GM19463 (cell line): Measurements from ENCODE around the gene RAB18.
"Not testable (repeated sequence)": the region's sequence is repeated elsewhere in the genome, so short reads cannot be mapped to it uniquely, and the experiment has no call there.

ENCODE experiments used
- ATAC-seq: cut with Tn5 transposase; IDR thresholded peaks from one replicate; pipeline ENCODE4 v1.9.1; 2021; ENCODE audit warnings: mild to moderate bottlenecking, moderate library complexity; ENCODE audit not compliant: unreplicated experiment

The RAB18 gene

DNA sequence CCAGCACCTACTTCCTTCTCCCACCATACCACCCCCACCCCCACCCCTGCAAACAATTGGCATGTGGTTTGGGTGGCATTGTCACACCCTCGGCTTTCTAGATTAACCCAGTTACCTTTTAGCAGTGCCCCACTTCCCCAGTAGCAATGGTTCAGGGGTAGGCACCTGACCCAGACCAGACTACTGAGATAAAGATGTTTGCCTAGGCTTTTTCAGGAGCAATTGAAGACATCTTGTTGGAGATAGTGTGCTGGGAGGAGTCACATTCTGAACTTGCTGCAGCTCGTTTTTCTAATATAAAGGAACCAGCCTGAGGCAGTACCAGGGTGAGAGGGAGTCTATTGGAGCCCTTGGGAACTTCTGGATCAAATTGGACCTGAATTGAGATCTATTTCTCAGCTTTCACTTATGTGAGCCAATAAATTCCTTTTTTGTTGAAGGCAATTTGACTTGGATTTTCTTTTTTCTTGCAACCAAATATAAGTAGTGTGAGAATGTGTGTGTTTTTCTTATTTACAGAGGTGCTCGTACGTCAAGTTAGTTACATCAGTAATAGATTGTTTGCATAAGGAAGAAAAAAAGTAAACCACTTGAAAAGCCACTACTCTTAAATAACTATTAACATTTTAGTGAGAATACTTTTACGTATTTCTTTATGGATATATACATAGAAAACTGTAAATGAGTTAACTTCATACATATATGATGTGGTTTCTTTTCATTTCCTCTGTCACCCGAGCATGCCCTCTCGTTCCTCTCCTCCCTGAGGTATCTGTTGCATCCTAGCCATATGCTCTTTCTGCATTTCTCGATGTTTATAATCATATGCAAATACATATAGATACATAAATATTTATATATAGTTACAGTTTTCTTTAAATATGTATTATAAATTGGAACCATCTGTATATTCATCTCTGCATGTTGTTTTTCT, 38.0 kb downstream of the RAB18 start:
- ATAC-seq = no peak

DNA sequence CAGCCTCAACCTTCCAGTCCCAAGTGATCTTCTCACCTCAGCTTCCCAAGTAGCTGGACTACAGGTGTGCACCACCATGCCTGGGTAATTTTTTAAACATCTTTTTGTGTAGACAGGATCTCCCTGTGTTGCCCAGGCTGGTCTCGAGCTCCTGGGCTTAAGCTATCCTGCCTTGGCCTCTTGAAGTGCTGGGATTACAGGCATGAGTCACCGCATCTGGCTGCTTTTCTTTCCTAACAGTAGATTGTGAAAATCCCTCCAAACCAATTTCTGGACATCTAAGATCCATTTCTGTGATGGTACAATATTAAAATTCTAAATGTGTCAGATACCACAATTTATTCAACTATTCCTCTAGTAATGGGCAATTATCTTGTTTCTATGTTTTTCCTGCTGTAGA, 38.7 kb downstream of the RAB18 start:
- ATAC-seq = no peak

DNA sequence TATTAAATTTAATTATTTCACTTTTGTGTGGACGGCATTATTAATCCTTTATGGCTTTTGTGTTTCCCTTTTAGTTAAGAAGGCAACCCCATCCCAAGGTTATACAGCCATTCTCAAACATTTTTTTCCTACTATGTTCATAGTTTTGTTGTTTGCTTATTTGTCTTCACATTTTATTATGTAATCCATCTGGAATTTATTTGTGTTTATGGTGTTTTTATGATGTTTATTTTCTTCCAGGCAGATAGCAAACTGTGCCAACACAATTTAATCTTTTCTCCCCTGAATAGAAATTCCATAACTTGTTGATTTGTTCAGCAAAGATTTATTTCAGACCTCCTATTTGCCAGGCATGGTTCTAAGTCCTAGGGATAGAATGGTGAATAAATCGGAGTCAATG, 42.9 kb downstream of the RAB18 start:
- ATAC-seq = no peak

DNA sequence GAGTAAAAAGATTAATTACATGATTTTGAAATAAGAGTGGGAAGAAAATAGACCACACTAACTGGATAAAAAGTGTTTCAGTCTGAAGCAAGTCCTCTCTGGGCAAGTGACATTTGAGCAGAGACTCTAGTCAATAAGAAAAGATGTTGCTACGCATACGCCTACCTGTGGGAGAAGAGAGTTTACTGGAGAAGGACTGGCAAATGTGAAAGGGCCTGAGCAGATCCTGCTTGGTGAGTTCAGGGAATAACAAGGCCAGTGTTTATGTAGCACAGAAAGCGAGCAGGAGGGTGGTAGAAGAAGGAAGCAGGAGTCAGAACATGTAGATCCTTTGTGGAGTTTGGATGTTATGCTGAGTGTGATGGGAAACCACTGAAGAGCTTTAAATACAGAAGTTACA, 43.4 kb downstream of the RAB18 start:
- no peak for ATAC-seq

DNA sequence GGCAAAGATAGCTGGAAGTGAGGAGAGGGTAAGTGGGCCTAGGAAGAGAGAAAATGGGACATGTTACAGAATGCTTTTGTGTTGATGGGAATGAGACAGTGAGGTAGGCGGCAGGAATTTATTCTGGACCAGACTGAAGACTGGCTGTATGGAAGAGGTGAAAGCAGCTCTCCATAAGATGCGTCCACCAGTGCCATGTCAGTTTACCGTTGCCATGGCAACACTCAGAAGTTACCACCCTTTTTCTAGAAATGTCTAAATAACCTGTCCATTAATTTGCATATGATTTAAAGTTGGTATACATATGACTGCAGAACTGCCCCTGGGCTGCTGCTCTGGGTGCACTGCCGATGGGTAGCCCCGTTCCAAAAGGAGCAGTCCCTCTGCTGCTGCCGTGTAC, 46.7 kb downstream of the RAB18 start:
- no peak for ATAC-seq

DNA sequence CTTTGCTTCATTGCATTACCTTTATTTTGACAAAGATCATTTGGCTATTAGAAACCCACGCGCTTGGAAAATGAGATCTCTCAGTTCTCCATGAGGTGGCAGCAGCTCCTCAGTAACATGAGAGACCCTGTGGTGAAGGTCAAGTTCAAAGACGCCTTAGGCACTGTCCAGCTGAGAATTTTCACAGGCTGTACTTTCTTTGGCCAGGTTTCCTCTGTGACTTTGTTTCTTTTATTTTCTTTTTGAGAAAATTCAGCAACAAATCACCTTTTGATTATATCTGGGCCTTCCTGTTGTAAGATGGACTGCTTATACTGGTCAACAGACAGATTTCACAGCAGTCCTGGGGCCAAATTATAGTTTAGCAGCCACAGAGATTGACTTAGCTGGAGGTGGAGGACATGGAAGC, 54.5 kb downstream of the RAB18 start:
- peak; percentile 84 for ATAC-seq

DNA sequence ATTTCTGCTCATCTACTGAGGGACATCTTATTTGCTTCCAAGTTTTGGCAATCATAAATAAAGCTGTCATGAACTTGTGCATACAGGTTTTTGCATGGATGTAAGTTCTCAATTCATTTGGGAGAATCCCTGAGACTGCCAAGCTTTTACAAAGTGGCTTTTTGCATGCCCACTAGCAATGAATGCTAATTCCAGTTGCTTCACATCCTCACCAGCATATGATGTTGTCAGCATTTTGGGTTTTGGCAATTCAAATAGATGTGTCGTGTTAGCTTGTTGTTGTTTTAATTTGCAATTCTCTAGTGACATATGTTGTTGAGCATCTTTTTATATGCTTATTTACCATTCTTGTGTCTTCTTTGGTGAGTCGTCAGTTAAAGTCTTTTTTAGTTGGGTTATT, 57.2 kb downstream of the RAB18 start:
- ATAC-seq = no peak

DNA sequence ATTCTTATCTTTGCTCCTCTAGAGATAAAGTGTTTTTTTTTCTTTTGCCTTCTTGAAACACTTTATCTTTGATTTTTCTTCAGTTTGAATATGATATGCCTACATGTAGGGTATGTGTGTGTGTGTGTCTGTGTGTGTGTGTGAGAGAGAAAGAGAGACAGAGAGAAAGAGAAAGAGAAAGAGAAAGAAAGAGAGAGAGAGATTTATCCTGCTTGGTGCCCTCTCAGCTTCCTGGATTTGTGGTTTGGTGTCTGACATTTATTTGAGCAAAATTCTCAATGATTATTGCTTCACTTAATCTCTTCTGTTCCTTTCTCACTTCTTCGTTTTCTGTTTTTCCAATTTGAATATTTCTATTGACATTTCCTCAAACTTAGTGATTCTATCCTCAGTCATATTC, 60.3 kb downstream of the RAB18 start:
- no peak for ATAC-seq

DNA sequence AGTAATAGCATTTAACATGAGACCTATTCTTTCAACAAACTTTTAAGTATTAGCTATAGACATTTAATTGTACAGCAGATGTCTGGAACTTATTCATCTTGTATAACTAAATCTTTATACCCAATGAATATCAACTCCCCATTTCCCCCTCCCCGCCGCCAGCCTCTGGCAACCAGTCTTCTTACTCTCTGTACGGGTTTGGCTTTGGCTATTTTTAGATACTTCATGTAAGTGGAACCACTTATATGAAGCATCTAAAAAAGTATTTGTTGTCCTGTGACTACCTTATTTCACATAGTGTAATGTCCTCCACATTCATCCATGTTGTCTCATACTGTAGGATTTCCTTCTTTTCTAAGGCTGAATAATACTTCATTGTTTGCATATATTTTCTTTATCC, 60.8 kb downstream of the RAB18 start:
- no peak for ATAC-seq

DNA sequence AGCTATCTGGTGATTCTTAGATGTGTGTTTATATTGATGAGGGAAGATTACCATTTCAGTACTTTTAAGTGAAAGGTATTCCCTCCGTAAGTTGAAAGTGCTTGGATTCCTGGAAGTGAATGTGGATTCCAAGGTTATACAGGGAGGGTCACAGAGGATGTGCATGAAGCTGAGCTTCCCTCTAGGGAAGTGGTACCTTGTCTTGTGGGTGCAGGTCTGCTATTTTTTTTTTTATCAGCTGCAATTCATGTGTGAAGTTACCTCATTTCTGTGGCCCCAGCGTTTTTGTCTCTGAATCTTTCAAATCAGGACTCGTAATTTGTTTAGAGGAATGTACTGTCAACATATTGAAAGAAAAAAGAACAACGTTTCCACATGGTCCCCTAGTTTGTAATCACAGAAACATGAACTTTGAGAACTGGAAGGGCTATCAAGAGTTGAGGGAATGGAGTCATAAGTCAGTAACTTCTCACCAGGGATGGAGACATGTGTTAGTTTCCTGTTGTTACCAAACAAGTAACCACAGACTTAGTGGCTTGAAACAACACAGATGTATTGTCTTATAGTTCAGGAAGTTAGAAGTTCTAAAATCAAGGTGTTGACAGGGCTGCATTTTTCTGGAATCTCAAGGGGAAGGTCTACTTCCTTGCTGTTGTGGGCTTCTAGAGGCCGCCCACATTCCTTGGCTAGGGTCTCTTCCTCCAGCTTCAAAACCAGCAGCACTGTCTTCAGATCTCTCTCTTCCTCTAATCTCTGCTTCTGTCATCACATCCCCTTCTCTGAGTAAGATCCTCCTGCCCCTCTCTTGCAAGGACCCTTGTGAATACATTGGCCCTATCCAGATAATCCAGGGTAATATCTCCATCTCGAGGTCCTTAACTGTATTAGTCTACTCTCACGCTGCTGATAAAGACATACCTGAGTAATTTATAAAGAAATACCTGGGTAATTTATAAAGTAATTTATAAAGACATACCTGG, 64.4 kb downstream of the RAB18 start:
- no peak for ATAC-seq

DNA sequence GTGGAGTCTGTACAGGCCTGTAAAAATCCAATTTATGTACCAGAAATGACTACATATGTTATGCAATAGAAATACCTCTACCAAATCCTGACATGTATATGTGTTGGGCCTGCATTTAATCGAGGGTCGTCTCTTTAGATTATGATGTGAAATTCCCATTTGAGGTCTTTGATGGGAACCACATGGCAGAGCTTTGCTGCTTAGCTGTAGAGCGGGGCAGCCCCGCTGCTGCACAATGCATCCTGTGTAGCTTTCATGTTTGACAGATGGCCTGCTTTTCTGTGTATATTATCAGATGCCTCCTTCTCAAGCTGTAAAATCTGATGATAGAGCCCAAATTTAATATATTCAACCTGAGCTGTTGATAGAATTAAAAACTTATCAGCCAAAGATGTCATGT, 65.8 kb downstream of the RAB18 start:
- ATAC-seq = no peak

DNA sequence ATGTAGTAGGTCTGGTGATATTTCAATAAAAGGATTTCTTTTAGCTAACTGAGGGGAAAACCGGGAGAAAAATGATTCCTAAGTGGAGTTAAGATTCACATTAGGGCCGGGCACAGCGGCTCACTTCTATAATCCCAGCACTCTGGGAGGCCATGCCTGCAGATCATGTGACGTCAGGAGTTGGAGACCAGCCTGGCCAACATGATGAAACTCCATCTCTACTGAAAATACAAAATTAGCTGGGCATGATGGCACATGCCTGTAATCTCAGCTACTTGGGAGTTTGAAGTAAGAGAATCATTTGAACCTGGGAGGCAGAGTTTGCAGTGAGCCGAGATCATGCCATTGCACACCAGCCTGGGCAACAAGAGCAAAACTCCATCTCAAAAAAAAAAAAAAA, 72.9 kb downstream of the RAB18 start:
- not testable (repeated sequence) for ATAC-seq

DNA sequence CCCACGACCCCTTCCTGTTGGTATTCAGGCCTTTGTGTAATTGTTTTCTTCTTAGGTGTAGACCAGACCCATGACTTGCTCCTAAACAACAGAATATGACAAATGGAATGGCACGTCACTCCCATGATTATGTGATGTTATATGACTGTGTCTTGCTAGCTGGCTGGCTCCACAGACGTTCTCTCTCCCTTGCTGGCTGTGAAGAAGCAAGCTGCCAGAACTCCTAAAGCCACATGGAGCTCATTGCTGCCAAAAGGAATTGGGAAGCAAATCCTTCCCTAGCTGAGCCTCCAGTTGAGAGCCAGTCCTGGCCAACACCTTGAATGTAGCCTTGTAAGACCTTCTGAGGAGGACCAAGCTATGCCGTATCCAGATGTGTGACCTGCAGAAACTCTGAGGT, 74.2 kb downstream of the RAB18 start:
- ATAC-seq = no peak

DNA sequence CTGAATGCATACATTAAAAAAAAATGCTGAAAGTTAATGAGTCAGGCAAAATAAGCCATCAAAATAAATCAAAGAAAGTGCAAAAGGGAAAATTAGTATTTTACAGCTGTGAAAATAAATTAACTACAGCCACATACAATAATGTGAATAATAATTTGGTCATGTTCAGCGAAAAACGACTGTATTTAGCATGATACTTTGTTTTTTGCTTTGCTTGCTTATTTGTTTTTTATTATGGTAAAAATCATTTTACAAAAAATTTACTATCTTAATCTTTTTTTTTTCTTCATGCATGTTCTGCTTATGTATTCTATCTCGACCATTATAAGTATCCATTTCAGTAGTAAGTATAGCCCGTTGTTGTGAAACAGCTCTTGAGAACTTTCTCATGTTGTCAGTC, 77.1 kb downstream of the RAB18 start:
- ATAC-seq = no peak

DNA sequence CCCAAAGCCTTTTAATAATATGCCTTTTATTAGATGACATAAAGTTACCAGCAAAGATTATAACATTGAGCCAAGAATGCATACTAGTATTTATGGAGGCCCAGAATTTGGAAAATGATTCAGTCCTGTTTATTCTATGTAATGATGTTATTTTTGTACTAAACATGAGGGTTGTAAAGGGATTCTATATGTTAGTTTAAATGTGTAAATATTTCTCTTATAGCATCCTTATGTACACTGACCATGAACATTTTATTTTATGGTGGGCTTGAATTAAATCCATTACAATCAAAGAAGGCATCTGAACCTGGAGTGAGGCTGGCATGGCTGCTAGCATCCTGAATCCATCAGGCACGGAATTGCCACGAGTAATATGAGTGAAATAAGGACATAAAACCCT, 80.2 kb downstream of the RAB18 start:
- ATAC-seq = no peak
